ENCODE measurements around the gene IRAK2. TPM values are rescaled to one million over a fixed set of nuclear protein-coding genes. Genes with fewer than 3 reads are reported as not detected.

IRAK2 gene
- total RNA-seq, 2 experiments from 2014 or later, result 3.0 TPM

GRCh38 chr3:10180738-10181295, 16.1 kb downstream of the IRAK2 start:
- CTCF ChIA-PET, result interaction anchor here (1.3 kb wide), 1 partner anchor 11 kb away, joined by 3 read pairs; no protein-coding TSS in a partner anchor
- no peak overlapping the region for H3K27ac Mint-ChIP-seq

GRCh38 chr3:10182950-10183349, 18.2 kb downstream of the IRAK2 start:
- H3K36me3 Mint-ChIP-seq (ENCODE audit: low read depth), result peaks cover 4% of the 10 kb centered on the region
- ATAC-seq (no peak), DNase-seq (no peak)
- no peak overlapping the region for H3K4me3 Mint-ChIP-seq
- ChIA-PET POLR2A (no interaction called here), CTCF (interaction anchor here (3.8 kb wide), 1 partner anchor 17 kb away, joined by 13 read pairs; the partner anchor contains the start of gene IRAK2)
- H3K9me3 Mint-ChIP-seq, result no peaks in the 10 kb centered on the region
- TF ChIP-seq CTCF (IDR thresholded peaks at IDR 0.05), result no peak
- H3K27ac Mint-ChIP-seq, result no peak overlapping the region
- no peaks in the 10 kb centered on the region for H3K27me3 Mint-ChIP-seq
- intact Hi-C loops (cut with micrococcal nuclease), result no loop called here
- peaks cover 31% of the 10 kb centered on the region for H3K4me1 Mint-ChIP-seq (ENCODE audit: low read depth)

More at GRCh38 chr3:10180738-10181295, 16.1 kb downstream of the IRAK2 start:
- H3K9me3 Mint-ChIP-seq, result no peaks in the 10 kb centered on the region
- no peak for ATAC-seq
- no peaks in the 10 kb centered on the region for H3K36me3 Mint-ChIP-seq (ENCODE audit: low read depth)
- TF ChIP-seq CTCF (IDR thresholded peaks at IDR 0.05), result no peak
- peaks cover 11% of the 10 kb centered on the region for H3K4me1 Mint-ChIP-seq (ENCODE audit: low read depth)
- POLR2A ChIA-PET, result interaction anchor here (1.0 kb wide), 1 partner anchor 16 kb away, joined by 3 read pairs; the partner anchor contains the start of gene IRAK2
- no peaks in the 10 kb centered on the region for H3K27me3 Mint-ChIP-seq
- no peak overlapping the region for H3K4me3 Mint-ChIP-seq
- no peak for DNase-seq
- intact Hi-C loops (cut with micrococcal nuclease), result no loop called here

- intact Hi-C loops (cut with micrococcal nuclease), result no loop called here
- ChIA-PET POLR2A (interaction anchor here (0.6 kb wide), 1 partner anchor 81 kb away, joined by 4 read pairs; no protein-coding TSS in a partner anchor), CTCF (interaction anchor here (3.8 kb wide), 1 partner anchor 19 kb away, joined by 13 read pairs; the partner anchor contains the start of gene IRAK2)
- no peaks in the 10 kb centered on the region for H3K27me3 Mint-ChIP-seq
- H3K4me1 Mint-ChIP-seq (ENCODE audit: low read depth), result peaks cover 39% of the 10 kb centered on the region
- H3K36me3 Mint-ChIP-seq (ENCODE audit: low read depth), result peaks cover 4% of the 10 kb centered on the region
- no peak overlapping the region for H3K4me3 Mint-ChIP-seq
- no peak for TF ChIP-seq CTCF (IDR thresholded peaks at IDR 0.05)
- H3K9me3 Mint-ChIP-seq, result no peaks in the 10 kb centered on the region
- DNase-seq (no peak), ATAC-seq (no peak)
- no peak overlapping the region for H3K27ac Mint-ChIP-seq
Measured at GRCh38 chr3:10184250-10184649, 19.5 kb downstream of the IRAK2 start.

GRCh38 chr3:10185804-10186762, 21.4 kb downstream of the IRAK2 start:
- ChIA-PET POLR2A (interaction anchor here (0.7 to 2.0 kb wide), 10 partner anchors 8 to 82 kb away, joined by 3 to 10 read pairs (median 4); no protein-coding TSS in a partner anchor), CTCF (interaction anchor here (0.7 to 3.8 kb wide), 12 partner anchors 8 to 437 kb away, joined by 3 to 13 read pairs (median 4); partner anchors contain the start of gene IRAK2)
- H3K4me3 Mint-ChIP-seq, result no peak overlapping the region
- H3K4me1 Mint-ChIP-seq (ENCODE audit: low read depth), result peaks cover 54% of the 10 kb centered on the region
- DNase-seq, result no peak
- intact Hi-C loops (cut with micrococcal nuclease), result no loop called here
- no peaks in the 10 kb centered on the region for H3K27me3 Mint-ChIP-seq
- ATAC-seq, result peak; percentile 29
- peak overlapping the region; percentile 79 for H3K27ac Mint-ChIP-seq
- no peak for TF ChIP-seq CTCF (IDR thresholded peaks at IDR 0.05)
- H3K36me3 Mint-ChIP-seq (ENCODE audit: low read depth), result peaks cover 4% of the 10 kb centered on the region
- no peaks in the 10 kb centered on the region for H3K9me3 Mint-ChIP-seq

All from activated CD8-positive, alpha-beta T cell treated with anti-CD3 and anti-CD28 coated beads for 36 hours (primary cell).